Eye (tissue), 1 donor: ENCODE data around the gene METTL21A.

Experiments
- DNase-seq: peaks from one replicate; pipeline ENCODE4 v3.0.0-alpha.2; 2015

Gene METTL21A

DNA sequence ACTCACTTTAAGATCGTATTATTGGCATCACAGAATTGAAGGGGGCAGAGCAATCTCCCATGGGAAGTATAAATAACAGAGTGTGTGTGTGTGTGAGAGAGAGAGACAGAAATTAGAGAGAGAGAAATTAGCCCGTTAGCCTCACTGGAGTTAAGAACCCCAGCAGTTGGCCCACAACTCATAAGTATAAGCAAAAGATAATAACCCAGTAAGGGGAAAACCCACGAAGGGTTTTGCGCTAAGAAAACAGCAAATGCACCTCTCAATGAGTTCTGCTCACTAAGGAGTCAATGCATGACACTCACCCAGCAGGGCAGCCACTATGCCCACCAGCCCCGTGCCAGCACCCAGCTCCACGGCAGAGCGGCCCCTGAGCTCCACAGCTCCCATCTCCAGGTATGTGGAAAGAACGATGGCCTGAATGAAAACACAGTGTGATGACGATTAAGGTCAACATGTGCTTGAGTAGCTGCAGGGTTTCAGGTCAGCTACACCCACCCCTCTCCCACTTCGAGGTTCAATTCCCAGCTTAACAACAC lies 3.6 kb downstream of the METTL21A start:
- DNase-seq: no peak

DNA sequence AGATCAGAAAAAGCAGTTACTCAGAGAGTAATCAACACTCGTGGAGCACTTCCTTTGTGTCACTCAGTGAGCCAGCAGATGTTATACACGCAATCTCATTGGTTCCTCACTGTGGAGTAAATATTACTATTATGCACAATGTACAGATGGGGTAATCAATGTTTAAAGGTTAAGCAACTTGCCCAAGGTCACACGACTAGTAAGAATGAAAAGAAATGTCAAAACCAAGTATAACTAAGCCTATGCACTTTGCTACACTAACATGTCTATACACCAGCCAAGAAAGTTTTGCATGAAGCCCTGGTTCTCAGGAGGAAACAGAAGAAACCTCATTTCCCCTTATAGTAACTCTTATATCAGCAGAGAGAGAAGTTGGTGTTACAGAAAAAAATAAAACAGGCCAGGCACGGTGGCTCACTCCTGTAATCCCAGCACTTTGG lies 5.4 kb downstream of the METTL21A start:
- no peak for DNase-seq

GRCh38 chr2:207617011-207617671 lies 8.1 kb downstream of the METTL21A start:
- DNase-seq: peak; percentile 21

- no peak for DNase-seq
Observed at GRCh38 chr2:207616185-207616584, 9.0 kb downstream of the METTL21A start.

- DNase-seq: no peak
Observed at GRCh38 chr2:207614824-207615223, 10.4 kb downstream of the METTL21A start.

DNA sequence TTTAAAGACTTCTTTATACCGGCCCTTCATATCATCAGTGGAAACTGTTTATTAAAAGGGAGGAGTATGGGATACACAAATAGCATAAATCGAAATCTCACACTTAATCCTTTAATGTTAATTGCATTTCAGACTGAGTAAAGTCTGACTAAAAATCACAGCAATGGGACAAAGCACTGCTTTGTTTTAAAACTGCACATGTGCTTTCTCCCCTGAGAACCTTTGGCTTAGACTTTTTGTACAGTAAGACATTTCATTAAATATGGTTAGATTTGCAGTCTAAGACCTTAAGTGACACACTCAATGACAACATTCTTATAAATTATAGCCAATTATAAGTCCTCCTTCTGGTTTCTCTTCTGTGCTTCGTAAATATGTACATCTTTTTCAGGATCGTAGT lies 12.5 kb downstream of the METTL21A start:
- DNase-seq: no peak

- DNase-seq: no peak
Observed at GRCh38 chr2:207606829-207607228, 18.4 kb downstream of the METTL21A start.

DNA sequence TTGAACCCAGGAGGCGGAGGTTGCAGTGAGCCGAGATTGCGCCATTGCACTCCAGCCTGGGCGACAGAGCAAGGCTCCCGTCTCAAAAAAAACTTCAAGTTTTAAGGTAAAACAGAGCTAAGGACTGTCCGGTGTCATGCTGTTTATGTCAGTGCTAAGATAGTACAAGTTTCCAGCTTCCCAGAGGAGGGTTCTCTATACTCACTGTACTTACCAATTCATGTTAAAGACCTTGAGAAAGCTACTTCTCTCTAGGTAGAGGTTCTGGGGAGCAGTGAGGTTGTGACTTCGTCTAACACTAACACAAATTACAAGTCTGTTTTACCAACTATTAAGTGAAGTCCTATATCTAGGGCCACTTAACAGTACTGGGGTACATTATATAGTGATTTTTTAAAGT lies 18.8 kb downstream of the METTL21A start:
- DNase-seq: no peak

DNA sequence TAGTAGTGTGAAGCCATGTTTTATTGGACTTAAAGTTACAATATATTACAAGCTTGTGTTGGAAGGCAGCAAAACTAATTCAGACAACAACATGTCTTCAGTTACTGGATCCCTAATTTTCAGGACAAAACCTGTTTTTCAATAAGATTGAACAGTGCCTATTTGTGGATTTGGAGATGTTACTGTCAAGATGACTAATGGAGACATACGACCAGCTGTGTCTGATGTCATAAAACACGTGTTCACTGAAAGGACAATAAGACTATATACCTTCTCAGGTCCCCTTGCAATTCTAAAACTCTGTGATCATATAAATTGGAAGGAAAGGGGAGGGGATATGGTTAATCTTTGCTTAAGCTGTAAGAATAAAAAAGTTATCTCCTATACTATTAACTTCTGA lies 21.7 kb downstream of the METTL21A start:
- no peak for DNase-seq

DNA sequence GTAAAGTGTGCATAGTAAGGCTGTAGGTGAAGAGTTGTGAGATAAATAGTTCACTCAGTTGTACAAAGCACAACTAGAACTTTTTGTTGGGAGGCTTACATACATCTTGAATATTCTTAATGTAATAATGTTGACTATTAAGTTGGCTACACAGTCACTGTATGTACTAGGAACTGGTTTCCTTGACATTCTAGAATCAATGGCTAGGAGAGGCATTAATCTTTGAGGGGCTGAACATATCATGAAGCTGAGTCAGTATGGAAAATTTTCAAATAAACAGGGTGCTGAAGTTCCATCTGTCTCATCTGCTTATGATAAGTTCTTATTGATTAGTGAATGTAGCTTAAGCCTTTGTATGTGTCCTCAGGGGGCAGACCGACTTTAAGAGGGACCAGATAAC lies 23.4 kb downstream of the METTL21A start:
- no peak for DNase-seq

GRCh38 chr2:207600231-207600630 lies 25.0 kb downstream of the METTL21A start:
- DNase-seq: no peak

DNA sequence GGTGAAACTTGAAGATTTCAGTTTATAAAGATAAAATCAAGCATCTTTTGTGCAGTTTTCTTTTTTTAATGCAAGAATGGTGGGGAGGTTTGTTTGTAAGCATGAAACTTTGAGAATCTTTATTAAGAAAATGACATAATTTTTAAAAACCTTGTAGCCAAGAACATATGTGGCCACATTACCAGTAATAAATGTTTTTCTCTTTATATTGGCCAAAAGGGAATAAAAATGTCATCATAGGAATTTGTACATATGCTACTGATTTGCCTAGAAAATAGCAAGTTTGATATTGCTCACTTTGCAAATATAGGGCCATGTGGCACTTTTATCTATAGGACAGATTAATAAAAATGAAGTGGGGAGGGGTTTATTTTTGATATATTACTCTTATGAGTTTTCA lies 25.6 kb downstream of the METTL21A start:
- DNase-seq: no peak

DNA sequence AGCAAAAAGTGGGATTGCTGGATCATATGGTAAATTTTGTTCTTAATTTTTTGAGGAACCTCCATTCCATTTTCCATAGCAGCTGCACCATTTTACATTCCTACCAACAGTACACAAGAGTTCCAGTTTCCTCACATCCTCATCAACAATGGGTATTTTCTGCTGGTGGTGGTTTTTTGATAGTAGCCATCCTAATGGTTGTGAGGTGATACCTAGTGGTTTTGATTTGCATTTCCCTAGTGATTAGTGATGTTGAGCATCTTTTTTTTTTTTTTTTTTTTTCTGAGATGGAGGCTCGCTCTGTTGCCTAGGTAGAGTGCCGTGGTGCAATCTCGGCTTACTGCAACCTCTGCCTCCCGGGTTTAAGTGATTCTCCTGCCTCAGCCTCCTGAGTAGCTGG lies 30.5 kb downstream of the METTL21A start:
- no peak for DNase-seq

DNA sequence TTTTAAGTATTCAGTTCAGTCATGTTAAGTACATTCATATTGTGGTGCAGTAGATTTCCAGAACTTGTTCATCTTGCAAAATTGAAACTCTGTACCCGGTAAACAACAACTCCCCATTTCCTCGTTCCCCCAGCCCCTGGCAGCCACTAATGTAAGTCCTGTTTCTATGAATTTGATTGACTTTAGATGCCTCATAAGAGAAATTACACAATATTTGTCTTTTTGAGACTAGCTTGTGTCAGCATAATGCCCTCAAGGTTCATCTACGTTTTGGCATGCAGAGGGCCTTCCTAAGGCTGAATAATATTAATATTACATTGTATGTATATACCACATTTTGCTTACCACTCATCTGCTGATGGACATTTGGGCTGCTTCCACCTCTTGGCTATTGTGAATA lies 30.9 kb downstream of the METTL21A start:
- no peak for DNase-seq

- no peak for DNase-seq
Observed at GRCh38 chr2:207593277-207593676, 31.9 kb downstream of the METTL21A start.

DNA sequence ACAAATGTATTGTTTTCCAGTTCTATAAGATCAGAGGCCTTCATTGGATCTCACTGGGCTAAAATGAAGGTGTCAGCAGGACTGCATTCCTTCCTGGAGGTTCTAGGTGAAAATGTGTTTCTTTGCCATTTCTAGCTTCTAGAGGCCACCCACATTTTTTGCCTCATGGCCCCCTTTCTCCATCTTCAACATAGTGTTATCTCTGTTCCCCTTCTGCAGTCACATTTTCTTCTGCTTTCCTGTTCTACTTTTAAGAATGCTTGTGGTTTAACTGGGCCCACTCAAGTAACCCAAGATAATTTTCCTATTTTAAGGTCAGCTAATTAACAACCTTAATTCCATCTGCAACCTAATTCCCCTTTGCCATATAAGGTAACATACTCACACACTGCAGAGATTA lies 36.1 kb downstream of the METTL21A start:
- no peak for DNase-seq

- DNase-seq: no peak
Observed at GRCh38 chr2:207587305-207587704, 37.9 kb downstream of the METTL21A start.

GRCh38 chr2:207584952-207585351 lies 40.2 kb downstream of the METTL21A start:
- DNase-seq: no peak

DNA sequence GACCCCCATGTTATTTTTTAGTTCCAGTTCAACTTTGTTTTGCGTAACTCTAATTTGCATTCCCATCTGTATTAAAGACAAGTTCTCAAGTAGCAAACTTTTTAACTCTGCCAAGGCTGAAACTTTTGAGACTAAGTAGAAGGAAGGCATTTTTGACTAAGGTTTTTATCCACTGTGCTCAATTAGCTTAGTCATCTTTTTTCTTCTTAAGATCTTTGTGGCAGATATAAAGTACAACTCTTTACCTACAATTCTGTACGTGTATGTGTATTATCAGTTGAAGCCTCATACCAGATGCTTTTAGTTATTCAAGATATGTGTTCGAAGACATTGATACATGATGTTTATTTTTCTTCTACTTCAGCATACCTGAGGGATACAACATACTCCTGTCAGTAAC lies 53.8 kb downstream of the METTL21A start:
- DNase-seq: no peak

GRCh38 chr2:207567671-207568070 lies 57.5 kb downstream of the METTL21A start:
- DNase-seq: no peak

DNA sequence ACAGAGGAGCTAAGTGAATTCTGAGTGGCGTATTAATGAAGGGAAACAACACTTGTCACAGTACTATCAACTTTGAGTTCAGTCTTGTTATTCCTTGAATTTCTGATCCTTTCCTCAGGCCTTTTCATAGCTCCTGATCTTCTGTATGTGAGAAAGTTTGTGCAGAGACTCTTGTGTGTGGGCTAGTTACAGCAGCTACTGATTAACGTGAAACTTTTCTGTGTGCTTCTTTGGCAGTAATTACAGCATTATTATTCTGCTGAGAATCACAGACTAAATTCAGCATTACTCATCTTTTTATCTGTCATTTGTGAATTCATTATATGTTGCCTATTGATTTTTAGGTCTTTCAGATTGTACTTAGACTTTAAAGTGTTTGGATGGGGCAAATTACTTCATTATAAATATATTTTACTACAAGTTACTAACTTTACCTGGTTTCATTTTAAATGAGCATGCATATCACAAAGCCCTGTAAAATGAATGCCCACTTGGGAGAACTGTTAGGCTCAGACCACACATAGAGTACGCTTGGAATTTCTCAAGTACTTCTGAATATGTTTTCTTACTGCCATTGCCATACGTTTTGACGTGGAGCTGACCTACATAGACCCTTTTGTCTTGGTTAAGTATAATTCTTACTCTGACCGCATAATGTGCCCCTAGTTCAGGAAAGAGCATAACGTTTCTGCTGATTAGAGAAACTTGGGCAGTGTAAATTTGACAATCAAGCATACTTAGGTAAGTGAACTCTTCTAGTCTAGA lies 59.3 kb downstream of the METTL21A start:
- DNase-seq: peak; percentile 16
